HepG2 (cell line): Measurements from ENCODE around the gene TBRG4.

Experiments used
- ATF1 ChIP-seq: IDR thresholded peaks from 2 replicates; pipeline ENCODE4 v1.6.1; 2016; ENCODE audit warnings: mild to moderate bottlenecking, control low read depth
- EHMT2 ChIP-seq: fragments of 200-600 bp; sonication (generic); IDR thresholded peaks from 2 replicates; pipeline ENCODE4 v1.7.0; 2017; ENCODE audit warnings: antibody characterized with exemption, low read depth, low read length, borderline replicate concordance
- EP300 ChIP-seq, 3 experiments: sonication (generic) in 1 of 3; formaldehyde crosslinking in 1 of 3; IDR thresholded peaks; 2 replicates each; pipeline versions ENCODE4 v1.5.1 to v1.6.1; 2011 to 2020; ENCODE audit warnings: low read depth in 2 of 3, low read length in 2 of 3, borderline replicate concordance in 1 of 3, improper control_type of control experiment in 1 of 3, mild to moderate bottlenecking in 1 of 3, missing genetic modification reagents in 1 of 3, moderate library complexity in 1 of 3
- SATB2 ChIP-seq: sonication (generic); formaldehyde crosslinking; IDR thresholded peaks from 2 replicates; pipeline ENCODE4 v1.5.0; 2020; ENCODE audit warnings: missing genetic modification reagents
- ZNF317 ChIP-seq: sonication (generic); formaldehyde crosslinking; IDR thresholded peaks from 2 replicates; pipeline ENCODE4 v1.5.0; 2020; ENCODE audit warnings: mild to moderate bottlenecking, missing genetic modification reagents
- ZNF335 ChIP-seq: sonication (generic); formaldehyde crosslinking; IDR thresholded peaks from 2 replicates; pipeline ENCODE4 v1.4.0; 2020; ENCODE audit warnings: missing genetic modification reagents
- TF ChIP-seq, protein P1 (sequence below): IDR thresholded peaks from 2 replicates; pipeline ENCODE4 v1.6.1; 2018; ENCODE audit warnings: missing genetic modification reagents
- TF ChIP-seq, protein P2 (sequence below): sonication (generic); formaldehyde crosslinking; IDR thresholded peaks from 2 replicates; pipeline ENCODE4 v1.5.0; 2020; ENCODE audit warnings: mild to moderate bottlenecking, missing genetic modification reagents, moderate library complexity

DNA sequence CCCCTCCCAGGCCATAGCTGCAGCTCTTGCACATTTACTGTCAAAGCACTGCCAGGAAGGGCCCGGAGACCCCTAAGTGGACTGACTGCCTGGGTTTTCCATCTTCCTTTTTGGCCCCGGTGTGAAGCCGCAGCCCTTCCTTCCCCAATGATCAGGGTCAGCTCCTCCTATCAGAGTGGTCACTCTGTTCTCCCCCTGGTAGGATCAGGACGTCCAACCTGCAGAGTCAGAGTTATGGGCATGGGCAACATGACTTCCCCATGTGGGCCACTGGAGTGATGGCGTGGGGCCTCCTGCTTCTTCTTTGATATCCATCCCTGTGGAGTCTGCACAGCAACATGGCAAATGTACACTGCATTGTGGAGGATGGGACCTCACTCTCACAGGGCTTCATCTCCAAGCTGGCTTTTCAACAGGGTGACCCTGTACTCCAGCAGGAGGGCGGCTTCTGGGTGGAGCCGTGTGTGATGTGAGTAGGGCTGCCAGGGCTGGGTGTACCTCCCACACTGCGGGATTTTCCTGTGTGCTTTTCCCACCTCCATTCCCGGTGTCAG lies 39.7 kb upstream of the TBRG4 start:
- TF ChIP-seq, protein P1, sequence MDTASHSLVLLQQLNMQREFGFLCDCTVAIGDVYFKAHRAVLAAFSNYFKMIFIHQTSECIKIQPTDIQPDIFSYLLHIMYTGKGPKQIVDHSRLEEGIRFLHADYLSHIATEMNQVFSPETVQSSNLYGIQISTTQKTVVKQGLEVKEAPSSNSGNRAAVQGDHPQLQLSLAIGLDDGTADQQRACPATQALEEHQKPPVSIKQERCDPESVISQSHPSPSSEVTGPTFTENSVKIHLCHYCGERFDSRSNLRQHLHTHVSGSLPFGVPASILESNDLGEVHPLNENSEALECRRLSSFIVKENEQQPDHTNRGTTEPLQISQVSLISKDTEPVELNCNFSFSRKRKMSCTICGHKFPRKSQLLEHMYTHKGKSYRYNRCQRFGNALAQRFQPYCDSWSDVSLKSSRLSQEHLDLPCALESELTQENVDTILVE (CRISPR knock-in tag): no peak
- TF ChIP-seq ZNF317 (CRISPR knock-in tag) (no peak), EP300 (IDR thresholded peaks at IDR 0.05; ENCODE audit: low read depth in 2 of 2, low read length in 2 of 2) (no peak), EP300 (CRISPR knock-in tag; IDR thresholded peaks at IDR 0.05; ENCODE audit: borderline replicate concordance) (no peak), EHMT2 (no peak), SATB2 (CRISPR knock-in tag) (no peak), ZNF335 (CRISPR knock-in tag) (no peak), ATF1 (CRISPR knock-in tag) (no peak)
- TF ChIP-seq, protein P2, sequence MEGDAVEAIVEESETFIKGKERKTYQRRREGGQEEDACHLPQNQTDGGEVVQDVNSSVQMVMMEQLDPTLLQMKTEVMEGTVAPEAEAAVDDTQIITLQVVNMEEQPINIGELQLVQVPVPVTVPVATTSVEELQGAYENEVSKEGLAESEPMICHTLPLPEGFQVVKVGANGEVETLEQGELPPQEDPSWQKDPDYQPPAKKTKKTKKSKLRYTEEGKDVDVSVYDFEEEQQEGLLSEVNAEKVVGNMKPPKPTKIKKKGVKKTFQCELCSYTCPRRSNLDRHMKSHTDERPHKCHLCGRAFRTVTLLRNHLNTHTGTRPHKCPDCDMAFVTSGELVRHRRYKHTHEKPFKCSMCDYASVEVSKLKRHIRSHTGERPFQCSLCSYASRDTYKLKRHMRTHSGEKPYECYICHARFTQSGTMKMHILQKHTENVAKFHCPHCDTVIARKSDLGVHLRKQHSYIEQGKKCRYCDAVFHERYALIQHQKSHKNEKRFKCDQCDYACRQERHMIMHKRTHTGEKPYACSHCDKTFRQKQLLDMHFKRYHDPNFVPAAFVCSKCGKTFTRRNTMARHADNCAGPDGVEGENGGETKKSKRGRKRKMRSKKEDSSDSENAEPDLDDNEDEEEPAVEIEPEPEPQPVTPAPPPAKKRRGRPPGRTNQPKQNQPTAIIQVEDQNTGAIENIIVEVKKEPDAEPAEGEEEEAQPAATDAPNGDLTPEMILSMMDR (CRISPR knock-in tag): no peak
